Fibroblast of skin of right quadriceps (primary cell): ENCODE measurements around the gene CDH15.
A peak's percentile ranks its signal among the peaks of the same experiment; 100 is the strongest.

Source experiments
- DNase-seq: peaks from one replicate; pipeline ENCODE4 v3.0.0-alpha.2; 2013

CDH15 gene

GRCh38 chr16:89200850-89201411 lies 29.4 kb downstream of the CDH15 start:
- no peak for DNase-seq

GRCh38 chr16:89201439-89202377 lies 30.2 kb downstream of the CDH15 start:
- DNase-seq, result peak; percentile 65

GRCh38 chr16:89202422-89203215 lies 31.1 kb downstream of the CDH15 start:
- DNase-seq, result no peak

- DNase-seq, result no peak
These were observed 36.4 kb downstream of the CDH15 start for GRCh38 chr16:89207993-89208392.

- no peak for DNase-seq
These were observed 38.0 kb downstream of the CDH15 start for GRCh38 chr16:89209522-89210044.

- DNase-seq, result no peak
These were observed 38.8 kb downstream of the CDH15 start for GRCh38 chr16:89210165-89210903.

GRCh38 chr16:89210904-89211515 lies 39.5 kb downstream of the CDH15 start:
- peak; percentile 46 for DNase-seq

GRCh38 chr16:89216315-89217137 lies 45.0 kb downstream of the CDH15 start:
- peak; percentile 71 for DNase-seq

- DNase-seq, result no peak
These were observed 45.5 kb downstream of the CDH15 start for GRCh38 chr16:89217138-89217387.

GRCh38 chr16:89217388-89218191 lies 46.0 kb downstream of the CDH15 start, which contains the start of gene ZNF778:
ZNF778 (plus strand) TSS chr16:89217703; CDS start chr16:89221128, 3,425 bp downstream.
- DNase-seq, result peak; percentile 73

- no peak for DNase-seq
These were observed 47.8 kb downstream of the CDH15 start for GRCh38 chr16:89219365-89219764.

- DNase-seq, result no peak
These were observed 50.1 kb downstream of the CDH15 start for GRCh38 chr16:89221604-89222003.

- DNase-seq, result no peak
These were observed 51.4 kb downstream of the CDH15 start for GRCh38 chr16:89222931-89223330.

GRCh38 chr16:89224665-89225064 lies 53.1 kb downstream of the CDH15 start:
- no peak for DNase-seq

GRCh38 chr16:89230255-89230654 lies 58.7 kb downstream of the CDH15 start:
- no peak for DNase-seq

- DNase-seq, result no peak
These were observed 60.6 kb downstream of the CDH15 start for GRCh38 chr16:89232107-89232506.

- DNase-seq, result no peak
These were observed 62.3 kb downstream of the CDH15 start for GRCh38 chr16:89233678-89234490.

GRCh38 chr16:89237733-89238132 lies 66.2 kb downstream of the CDH15 start:
- no peak for DNase-seq

- DNase-seq, result peak; percentile 74
These were observed 69.8 kb downstream of the CDH15 start for GRCh38 chr16:89241187-89242007.
